K562 (cell line): ENCODE results near the gene ARF1. TPM values are rescaled to one million over a fixed set of nuclear protein-coding genes. Genes with fewer than 3 reads are reported as not detected.

Experiments used
- ATAC-seq: fragments of 200-7000 bp; cut with Tn5 transposase; 3 replicates; pipeline ENCODE4 v1.9.1; 2020; ENCODE audit warnings: moderate library complexity
- BruUV-seq: library from RNA; stranded (reverse); fragments of 400-500 nt; replicated peaks from 2 replicates; lab custom pipeline; 2021; lab: Mats Ljungman, UMichigan
- CTCF ChIA-PET: fragments of 300-600 bp; formaldehyde crosslinking; extraction: SDS; loops from one replicate; lab custom pipeline; 2021; ENCODE audit warnings: low intra/inter-chr PET ratio; lab: Yijun Ruan, JAX
- POLR2A ChIA-PET: fragments of 300-600, 350-650 bp; sonication (Branson Sonifier 250); formaldehyde crosslinking; extraction: SDS; loops from one replicate; lab custom pipeline; 2021; ENCODE audit warnings: antibody characterized with exemption, inconsistent platforms; lab: Yijun Ruan, JAX
- DNase-seq, 4 experiments: peaks; one replicate each; pipeline versions ENCODE4 v3.0.0 to v3.0.0-alpha.2; 2011 to 2018; ENCODE audit warnings: low spot score in 3 of 4, mixed read lengths in 3 of 4; ENCODE audit errors: extremely low read depth in 1 of 4
- FAIRE-seq: peaks from 2 replicates; lab custom pipeline; 2011; peaks lifted over from hg19 to GRCh38; lab: Jason Lieb, UNC
- H2AFZ ChIP-seq: 2 replicates; pipeline ENCODE4 v1.6.0; 2011; ENCODE audit warnings: low read depth, low read length, control low read depth, inconsistent platforms
- H3K27ac ChIP-seq: fragments of 200-600 bp; 3 replicates; pipeline ENCODE4 v1.8.0; 2011; ENCODE audit warnings: low read depth, mild to moderate bottlenecking, control low read depth, inconsistent platforms, low read length, moderate library complexity, mixed read lengths; ENCODE audit errors: extremely low read depth
- H3K27me3 ChIP-seq, 2 experiments: fragments of 300-600 bp in 1 of 2; 2 replicates in 1 of 2; 3 replicates in 1 of 2; pipeline versions ENCODE4 v1.6.0 to v1.8.0; 2011; ENCODE audit warnings: inconsistent platforms in 2 of 2, low read length in 2 of 2, mild to moderate bottlenecking in 1 of 2, mixed read lengths in 1 of 2, moderate library complexity in 1 of 2; ENCODE audit not compliant: control insufficient read depth in 2 of 2, insufficient read depth in 2 of 2
- H3K36me3 ChIP-seq: fragments of 300-600 bp; 3 replicates; pipeline ENCODE4 v1.8.0; 2011; ENCODE audit warnings: mild to moderate bottlenecking, low read length, inconsistent platforms; ENCODE audit not compliant: control insufficient read depth, insufficient read depth
- H3K4me1 ChIP-seq, 2 experiments: fragments of 200-600 bp in 1 of 2; replicated peaks in 1 of 2; 2 replicates in 1 of 2; 3 replicates in 1 of 2; pipeline versions ENCODE4 v1.5.1 to v1.8.0; 2011; ENCODE audit warnings: inconsistent platforms in 2 of 2, low read length in 2 of 2, mild to moderate bottlenecking in 1 of 2, mixed read lengths in 1 of 2, moderate library complexity in 1 of 2; ENCODE audit not compliant: control insufficient read depth in 2 of 2, insufficient read depth in 2 of 2
- H3K4me2 ChIP-seq: 2 replicates; pipeline ENCODE4 v1.6.1; 2011; ENCODE audit warnings: low read length, control low read depth, inconsistent platforms, mixed read lengths; ENCODE audit not compliant: insufficient read depth
- H3K4me3 ChIP-seq: fragments of 200-600 bp; sonication (generic), shearing (Covaris generic); 2 replicates; pipeline ENCODE4 v1.5.1; 2016; ENCODE audit warnings: control low read depth, inconsistent platforms
- H3K79me2 ChIP-seq: fragments of 200-600 bp; 3 replicates; pipeline ENCODE4 v1.8.0; 2011; ENCODE audit warnings: low read length, inconsistent platforms; ENCODE audit not compliant: control insufficient read depth, insufficient read depth
- H3K9ac ChIP-seq, 2 experiments: 2 replicates each; pipeline versions ENCODE4 v1.6.0 to v1.6.1; 2011; ENCODE audit warnings: low read depth in 2 of 2, low read length in 2 of 2, control low read depth in 1 of 2, inconsistent platforms in 1 of 2, mild to moderate bottlenecking in 1 of 2, mixed read lengths in 1 of 2; ENCODE audit not compliant: insufficient read depth in 1 of 2
- H3K9me1 ChIP-seq: one replicate; pipeline ENCODE4 v1.6.0; 2011; ENCODE audit warnings: inconsistent platforms, mild to moderate bottlenecking, low read length, moderate library complexity; ENCODE audit not compliant: control insufficient read depth, insufficient read depth
- H3K9me3 ChIP-seq: replicated peaks from 2 replicates; pipeline ENCODE4 v1.5.1; 2011; ENCODE audit warnings: low read depth, low read length, inconsistent platforms; ENCODE audit not compliant: control insufficient read depth, insufficient read depth
- H4K20me1 ChIP-seq: replicated peaks from 2 replicates; pipeline ENCODE4 v1.6.1; 2011; ENCODE audit warnings: low read length, inconsistent platforms, mixed read lengths; ENCODE audit not compliant: control insufficient read depth, insufficient read depth
- ARNT ChIP-seq, 2 experiments: fragments of 450-650 bp; IDR thresholded peaks; 2 replicates each; pipeline ENCODE4 v1.6.1; 2016; ENCODE audit warnings: mild to moderate bottlenecking in 1 of 2
- BCL6 ChIP-seq: fragments of 250-450 bp; sonication (Bioruptor Pico); IDR thresholded peaks from 2 replicates; pipeline ENCODE4 v1.4.0; 2020
- CC2D1A ChIP-seq: fragments of 450-650 bp; IDR thresholded peaks from 2 replicates; pipeline ENCODE4 v1.6.1; 2017; ENCODE audit warnings: mild to moderate bottlenecking
- ETV6 ChIP-seq, 3 experiments: fragments of 150-350 bp in 1 of 3; sonication (generic) in 1 of 3; formaldehyde crosslinking in 1 of 3; IDR thresholded peaks; 2 replicates each; pipeline versions ENCODE4 v1.6.1 to v1.8.0; 2014 to 2022; ENCODE audit warnings: borderline replicate concordance in 2 of 3, low read depth in 2 of 3, antibody characterized with exemption in 1 of 3, low read length in 1 of 3, mild to moderate bottlenecking in 1 of 3, missing genetic modification reagents in 1 of 3
- FIP1L1 ChIP-seq: fragments of 200-400 bp; formaldehyde crosslinking; IDR thresholded peaks from 2 replicates; pipeline ENCODE4 v1.6.1; 2018; ENCODE audit warnings: mild to moderate bottlenecking, low read depth, low read length; ENCODE audit not compliant: poor library complexity, severe bottlenecking
- JUND ChIP-seq, 2 experiments: IDR thresholded peaks; 2 replicates in 1 of 2; 3 replicates in 1 of 2; pipeline ENCODE4 v1.6.1; 2011; ENCODE audit warnings: borderline replicate concordance in 2 of 2, low read depth in 2 of 2, low read length in 2 of 2, improper control_type of control experiment in 1 of 2, missing biosample characterization in 1 of 2, missing genetic modification characterization in 1 of 2, missing genetic modification reagents in 1 of 2
- NCOA2 ChIP-seq, 2 experiments: fragments of 450-650 bp; IDR thresholded peaks; 2 replicates each; pipeline ENCODE4 v1.6.1; 2018; ENCODE audit warnings: mild to moderate bottlenecking in 2 of 2, moderate library complexity in 1 of 2; ENCODE audit not compliant: partially characterized antibody in 2 of 2
- NR2C1 ChIP-seq, 2 experiments: fragments of 450-650 bp; IDR thresholded peaks; 2 replicates each; pipeline ENCODE4 v1.6.1; 2017; ENCODE audit warnings: mild to moderate bottlenecking in 2 of 2, antibody characterized with exemption in 1 of 2, inconsistent platforms in 1 of 2, missing compliant biosample characterization in 1 of 2, missing genetic modification characterization in 1 of 2
- SMAD4 ChIP-seq: fragments of 250-450 bp; sonication (Bioruptor Pico); conservative IDR thresholded peaks from 2 replicates; pipeline ENCODE4 v1.8.0; 2021; ENCODE audit warnings: inconsistent platforms, mild to moderate bottlenecking, moderate library complexity
- SMARCE1 ChIP-seq: fragments of 450-650 bp; IDR thresholded peaks from 2 replicates; pipeline ENCODE4 v1.7.1; 2016; ENCODE audit warnings: mild to moderate bottlenecking
- TFAP4 ChIP-seq: sonication (generic); formaldehyde crosslinking; IDR thresholded peaks from 2 replicates; pipeline ENCODE4 v1.8.0; 2022; ENCODE audit warnings: missing genetic modification reagents, mild to moderate bottlenecking, moderate library complexity, borderline replicate concordance
- ZC3H8 ChIP-seq: fragments of 450-650 bp; IDR thresholded peaks from 2 replicates; pipeline ENCODE4 v1.6.1; 2017
- ZFP30 ChIP-seq: fragments of 250-450 bp; sonication (Bioruptor Pico); IDR thresholded peaks from 2 replicates; pipeline ENCODE4 v1.8.0; 2022; ENCODE audit warnings: moderate library complexity, mild to moderate bottlenecking, inconsistent platforms, borderline replicate concordance
- WGBS: fragments of 100-300 bp; shearing (Covaris generic); methylation state at CpG from one replicate; pipeline ENCODE4 v1.1.6; 2016; ENCODE audit warnings: low coverage, mixed read lengths; ENCODE audit not compliant: insufficient coverage; ENCODE audit errors: missing lambda C conversion rate; 5-methylcytosine and 5-hydroxymethylcytosine counted together
- in situ Hi-C: fragments of 300-500 bp; cut with MboI; formaldehyde crosslinking; loops from 4 replicates; pipeline ENCODE4 v1.15.0; 2018; ENCODE audit warnings: inconsistent platforms, mixed read lengths
- intact Hi-C: fragments of 100-400 bp; cut with micrococcal nuclease; formaldehyde crosslinking; loops from 2 replicates; pipeline ENCODE4 v1.14.2; 2022
- polyA plus RNA-seq, 8 experiments: library from polyadenylated mRNA; depleted of rRNA in 4 of 8; stranded (reverse) in 5 of 8; unstranded in 3 of 8; fragments of >200 nt; fragmentation: Nextera tagmentation in 2 of 8; fragmentation: Illumina TruSeq in 1 of 8; extraction: Ambion mirVana in 2 of 8; extraction: Trizol in 1 of 8; gene quantifications; 2 replicates each; pipeline versions ENCODE4 v1.2.1 to v1.2.3, GENCODE V29; 2011 to 2014; ENCODE audit warnings: inconsistent platforms in 1 of 8, missing spikeins in 1 of 8
- total RNA-seq, 7 experiments: library from RNA; depleted of rRNA in 6 of 7; stranded (reverse); fragments of >200 nt in 6 of 7; fragmentation: Illumina TruSeq in 2 of 7; extraction: Trizol in 2 of 7; gene quantifications; 2 replicates each; pipeline versions ENCODE4 v1.2.1 to v1.2.3, GENCODE V29; 2011 to 2021; ENCODE audit warnings: low replicate concordance in 1 of 7
- TF ChIP-seq, protein P1 (sequence below): fragments of 450-650 bp; IDR thresholded peaks from 2 replicates; pipeline ENCODE4 v1.6.1; 2016; ENCODE audit warnings: antibody characterized with exemption

Gene ARF1
- total and polyA plus RNA-seq, 9 of the 15 experiments (the other 6 are each of a cell fraction or from before 2014, with no cell fraction given), result 69.8 to 593 (median 325) TPM

- no peaks in the 10 kb centered on the region for H3K9me1 ChIP-seq
- H3K4me1 ChIP-seq, result peaks cover 16 to 38% of the 10 kb centered on the region in 2 experiments; a peak in 4 of 5 replicates
- TSS peak; percentile 43 for BruUV-seq
- intact Hi-C loops (no loop called here), in situ Hi-C loops (no loop called here)
- H4K20me1 ChIP-seq, result no peaks in the 10 kb centered on the region
- DNase-seq, result peak in 3 of 4 experiments; percentile 5 to 40 (median 32)
- FAIRE-seq, result peak; percentile 73
- H3K4me3 ChIP-seq, result peak overlapping the region; percentile 81
- WGBS, result 22% methylated on average over 15 of the region's 15 CpGs
- H2AFZ ChIP-seq, result peak overlapping the region; percentile 94
- H3K9ac ChIP-seq, result peak overlapping the region; percentile 86 to 99
- peak; percentile 9 for ATAC-seq
- ChIA-PET CTCF (no interaction called here), POLR2A (interaction anchor here (0.6 to 2.5 kb wide), 13 partner anchors 11 to 379 kb away, joined by 3 to 22 read pairs (median 3); no protein-coding TSS in a partner anchor)
- peaks cover 27% of the 10 kb centered on the region for H3K79me2 ChIP-seq
- peak overlapping the region; percentile 76 for H3K27ac ChIP-seq
- H3K36me3 ChIP-seq, result peaks cover 27% of the 10 kb centered on the region; the same call in 2 of the 3 replicates
- no peaks in the 10 kb centered on the region for H3K9me3 ChIP-seq
- no peaks in the 10 kb centered on the region for H3K27me3 ChIP-seq
- peak overlapping the region; percentile 97 for H3K4me2 ChIP-seq
- TF ChIP-seq NR2C1 (IDR thresholded peaks at IDR 0.05), result no peak
- peak; percentile 61; the same call in 1 of the 2 replicates for TF ChIP-seq NR2C1 (tag; IDR thresholded peaks at IDR 0.05)
- no peak for TF ChIP-seq ETV6 (IDR thresholded peaks at IDR 0.05; ENCODE audit: borderline replicate concordance in 1 of 2, low read depth in 2 of 2, low read length in 1 of 2)
- no peak for TF ChIP-seq ETV6 (CRISPR knock-in tag; IDR thresholded peaks at IDR 0.05; ENCODE audit: borderline replicate concordance)
- no peak for TF ChIP-seq FIP1L1
- no peak for TF ChIP-seq ZFP30 (CRISPR knock-in tag)
- no peak for TF ChIP-seq TFAP4 (CRISPR knock-in tag)
- no peak for TF ChIP-seq NCOA2 (IDR thresholded peaks at IDR 0.05; ENCODE audit: partially characterized antibody in 2 of 2)
- TF ChIP-seq ZC3H8, result no peak
- no peak for TF ChIP-seq ARNT (IDR thresholded peaks at IDR 0.05)
- 0 out of 2 replicates have a peak, but pooled peaks have one; percentile 2 for TF ChIP-seq SMAD4 (CRISPR knock-in tag)
- no peak for TF ChIP-seq CC2D1A
- TF ChIP-seq SMARCE1, result 0 out of 2 replicates have a peak, but pooled peaks have one; percentile 32
- TF ChIP-seq BCL6 (CRISPR knock-in tag), result no peak
- no peak for TF ChIP-seq JUND (IDR thresholded peaks at IDR 0.05; ENCODE audit: borderline replicate concordance, low read depth, low read length)
- no peak for TF ChIP-seq JUND (tag; IDR thresholded peaks at IDR 0.05; ENCODE audit: borderline replicate concordance, low read depth, low read length)
- TF ChIP-seq, protein P1, sequence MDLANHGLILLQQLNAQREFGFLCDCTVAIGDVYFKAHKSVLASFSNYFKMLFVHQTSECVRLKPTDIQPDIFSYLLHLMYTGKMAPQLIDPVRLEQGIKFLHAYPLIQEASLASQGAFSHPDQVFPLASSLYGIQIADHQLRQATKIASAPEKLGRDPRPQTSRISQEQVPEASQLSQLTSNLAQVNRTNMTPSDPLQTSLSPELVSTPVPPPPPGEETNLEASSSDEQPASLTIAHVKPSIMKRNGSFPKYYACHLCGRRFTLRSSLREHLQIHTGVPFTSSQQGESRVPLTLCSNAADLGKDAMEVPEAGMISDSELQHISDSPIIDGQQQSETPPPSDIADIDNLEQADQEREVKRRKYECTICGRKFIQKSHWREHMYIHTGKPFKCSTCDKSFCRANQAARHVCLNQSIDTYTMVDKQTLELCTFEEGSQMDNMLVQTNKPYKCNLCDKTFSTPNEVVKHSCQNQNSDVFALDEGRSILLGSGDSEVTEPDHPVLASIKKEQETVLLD, result no peak
Observed at GRCh38 chr1:228109962-228110488, 27.5 kb downstream of the ARF1 start.
